LHCN-M2 (cell line): ENCODE data around the gene SNX9. TPM values are rescaled to one million over a fixed set of nuclear protein-coding genes. Genes with fewer than 3 reads are reported as not detected.
"Not testable (repeated sequence)": the region's sequence is repeated elsewhere in the genome, so short reads cannot be mapped to it uniquely, and the experiment has no call there.

Experiments used
- DNase-seq: peaks from one replicate; pipeline ENCODE4 v3.0.0-alpha.2; 2012; ENCODE audit warnings: low read depth
- total RNA-seq: library from RNA; depleted of rRNA; stranded (reverse); fragments of >200 nt; gene quantifications from 2 replicates; pipeline ENCODE4 v1.2.3, GENCODE V29; 2014

SNX9 gene
- total RNA-seq, 1 experiment from 2014 or later = 15.6 TPM

DNA sequence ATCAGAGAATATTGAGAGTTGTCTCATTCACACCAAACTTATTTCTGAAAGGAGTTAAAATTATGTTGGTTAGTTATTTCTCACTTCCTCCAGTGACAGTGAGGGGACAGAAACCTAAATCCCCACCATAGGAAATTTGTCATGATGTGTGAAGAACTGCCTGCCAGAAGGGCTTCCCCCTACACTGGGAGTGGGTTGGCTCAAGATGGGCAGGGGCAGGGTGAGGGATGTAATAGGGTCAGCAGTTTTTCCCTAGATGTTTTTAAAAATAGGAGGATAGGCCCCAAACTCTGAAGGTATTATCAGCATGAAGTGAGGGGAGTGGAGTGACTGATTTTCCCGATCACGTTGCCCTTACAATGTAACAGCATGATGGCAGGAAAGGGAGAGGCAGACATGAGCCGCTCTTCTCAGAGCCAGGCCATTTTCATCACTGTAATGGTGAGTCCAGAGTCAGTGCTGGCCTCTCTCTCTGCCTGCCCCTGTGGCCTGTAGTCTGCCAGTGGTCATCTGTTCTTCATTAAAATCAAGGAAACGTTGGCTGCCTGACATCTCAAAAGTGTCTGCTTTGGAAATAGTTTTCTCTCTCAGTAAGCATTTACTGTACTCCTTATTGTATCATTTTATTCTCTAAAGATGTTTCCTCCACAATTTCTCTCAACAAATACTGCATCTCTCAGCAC is 98.8 kb downstream of the SNX9 start:
- DNase-seq = no peak

DNA sequence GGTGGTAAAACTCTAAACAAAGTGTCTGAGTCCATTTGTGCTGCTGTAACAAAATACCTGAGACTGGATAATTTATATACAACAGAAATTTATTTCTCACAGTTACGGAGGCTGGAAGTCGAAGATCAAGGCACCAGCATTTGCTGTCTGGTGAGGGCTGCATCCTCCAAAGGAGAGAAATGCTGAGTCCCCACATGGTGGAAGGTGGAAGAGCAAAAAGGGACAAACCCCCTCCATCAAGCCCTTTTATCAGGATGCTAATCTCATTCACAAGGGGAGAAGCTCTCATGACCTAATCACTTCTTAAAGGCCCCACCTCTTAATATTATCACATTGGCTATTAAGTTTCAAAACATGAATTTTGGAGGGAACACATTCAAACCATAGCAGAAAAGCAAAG is 102.7 kb downstream of the SNX9 start:
- no peak for DNase-seq

DNA sequence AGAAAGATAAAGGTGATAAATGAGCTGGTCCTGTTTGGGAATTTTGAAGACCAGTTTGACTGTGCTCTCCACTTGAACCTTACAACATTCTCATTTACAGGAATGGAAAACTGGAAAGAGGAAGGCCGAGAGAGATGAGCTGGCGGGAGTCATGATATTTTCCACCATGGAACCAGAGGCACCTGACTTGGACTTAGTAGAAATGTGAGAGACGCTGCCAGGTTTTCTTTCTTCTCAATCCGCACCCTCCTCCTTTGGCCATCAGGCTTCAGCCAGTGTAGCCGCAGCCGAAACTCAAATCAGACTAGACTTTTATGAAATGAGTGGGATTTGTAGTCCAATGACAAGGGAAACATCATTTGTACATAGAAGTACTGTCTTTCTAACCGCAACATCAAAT is 104.0 kb downstream of the SNX9 start:
- no peak for DNase-seq

DNA sequence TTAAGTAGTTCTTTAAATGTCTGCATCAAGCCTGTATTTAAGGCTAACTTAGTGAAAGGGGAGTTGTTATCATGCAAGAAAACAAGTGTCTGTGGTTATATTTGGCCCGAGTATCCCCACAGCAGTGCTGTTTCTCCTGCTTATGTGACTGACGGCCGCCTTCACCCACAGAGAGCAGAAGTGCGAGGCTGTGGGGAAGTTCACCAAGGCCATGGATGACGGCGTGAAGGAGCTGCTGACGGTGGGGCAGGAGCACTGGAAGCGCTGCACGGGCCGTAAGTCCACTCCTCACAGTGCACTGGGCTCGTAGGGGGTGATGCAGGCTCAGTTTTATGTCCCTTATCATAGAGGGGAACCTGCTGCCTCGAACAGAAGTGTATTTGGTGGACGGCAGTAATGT is 105.4 kb downstream of the SNX9 start:
- no peak for DNase-seq

DNA sequence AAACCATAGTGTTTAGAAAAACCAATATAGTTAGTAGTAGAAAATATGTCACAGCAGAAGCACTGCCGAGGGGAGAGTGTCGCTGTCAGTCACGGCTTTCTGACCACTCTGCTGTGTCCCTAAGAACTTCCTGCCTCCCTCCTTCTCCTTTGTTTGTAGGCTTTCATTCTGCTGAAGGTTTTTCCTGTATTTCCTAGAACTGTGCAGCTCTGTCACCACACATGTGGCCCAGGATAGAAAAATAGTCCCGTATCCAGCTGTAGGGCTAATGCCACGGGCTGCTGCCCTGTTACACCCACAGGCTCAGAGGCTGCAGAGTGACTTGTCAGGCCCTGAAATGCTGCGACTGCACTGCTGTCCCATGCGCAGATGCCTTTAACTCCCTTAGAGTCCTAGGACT is 106.0 kb downstream of the SNX9 start:
- DNase-seq = no peak

DNA sequence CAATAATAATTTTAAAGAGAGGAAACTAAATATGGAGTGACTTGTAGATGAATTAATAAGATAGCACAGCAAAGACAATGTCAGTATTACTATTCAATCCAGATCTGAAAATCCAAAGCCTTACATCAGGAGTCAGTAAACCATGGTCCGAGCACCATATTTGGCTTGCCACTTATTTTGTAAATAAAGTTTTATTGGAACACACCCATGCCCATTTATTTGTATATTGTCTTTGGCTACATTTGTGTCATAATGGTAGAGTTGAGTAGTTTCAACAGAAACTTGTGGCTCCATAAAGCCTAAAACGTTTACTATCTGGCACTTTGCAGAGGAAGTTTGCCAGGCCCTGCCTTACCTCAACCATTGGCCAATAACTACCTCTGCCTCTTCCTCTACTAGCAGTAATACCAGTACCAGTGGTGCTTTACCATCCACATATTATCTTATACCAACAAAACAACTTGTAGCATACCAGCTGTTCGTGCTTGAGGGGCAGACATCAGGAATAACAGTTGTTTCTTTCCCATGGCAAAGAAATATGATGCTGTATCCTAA is 106.8 kb downstream of the SNX9 start:
- no peak for DNase-seq

DNA sequence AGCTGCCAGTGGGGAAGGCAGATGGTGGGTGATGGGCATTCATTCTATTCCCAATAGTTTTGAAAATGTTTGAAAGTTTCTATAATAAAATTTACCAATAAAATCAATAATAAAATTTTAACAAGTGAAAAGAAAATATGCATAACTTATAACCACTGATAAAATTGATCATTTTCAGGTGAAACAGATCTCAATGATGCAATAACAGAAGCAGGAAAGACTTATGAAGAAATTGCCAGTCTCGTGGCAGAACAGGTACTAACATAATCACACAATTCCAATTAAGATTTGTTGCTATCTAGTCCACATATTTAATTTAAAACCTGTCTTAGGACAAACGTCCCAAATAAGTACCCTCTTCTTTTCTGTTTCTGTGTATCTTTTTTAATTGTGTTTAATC is 112.7 kb downstream of the SNX9 start:
- no peak for DNase-seq

DNA sequence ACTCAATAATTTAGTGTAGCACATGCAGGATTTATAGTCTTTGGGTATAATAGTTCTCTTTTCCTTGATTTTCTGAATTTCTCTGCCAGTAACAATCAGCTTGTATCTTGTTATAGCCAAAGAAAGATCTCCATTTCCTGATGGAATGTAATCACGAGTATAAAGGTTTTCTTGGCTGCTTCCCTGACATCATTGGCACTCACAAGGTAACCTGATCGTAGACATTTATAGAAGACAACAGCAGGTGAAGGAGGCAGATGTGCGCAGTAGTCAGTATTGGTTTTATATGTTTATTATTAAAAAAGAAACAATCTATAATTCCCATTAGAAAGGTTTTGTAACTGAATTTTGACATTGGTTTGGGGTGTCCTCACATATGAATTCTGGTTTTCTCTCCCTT is 114.3 kb downstream of the SNX9 start:
- no peak for DNase-seq

DNA sequence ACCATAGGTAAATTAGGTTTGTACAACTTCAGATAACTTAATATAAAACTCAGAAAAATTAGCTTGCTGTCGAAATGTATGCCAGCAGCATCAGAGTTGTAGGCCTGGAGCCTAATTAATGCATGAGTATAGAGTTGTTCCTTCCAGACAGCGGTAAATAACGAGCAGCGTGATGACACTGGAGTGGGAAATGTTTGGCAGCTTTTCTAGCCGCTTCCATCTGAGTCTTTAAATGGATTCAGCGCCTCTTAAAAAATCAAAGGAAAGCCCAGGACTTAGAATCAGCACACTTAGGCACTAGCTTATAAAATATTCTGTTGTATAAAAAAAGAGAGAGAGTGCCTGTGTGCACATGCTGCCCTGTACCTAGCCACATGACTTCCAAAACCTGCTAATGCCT is 114.9 kb downstream of the SNX9 start:
- no peak for DNase-seq

DNA sequence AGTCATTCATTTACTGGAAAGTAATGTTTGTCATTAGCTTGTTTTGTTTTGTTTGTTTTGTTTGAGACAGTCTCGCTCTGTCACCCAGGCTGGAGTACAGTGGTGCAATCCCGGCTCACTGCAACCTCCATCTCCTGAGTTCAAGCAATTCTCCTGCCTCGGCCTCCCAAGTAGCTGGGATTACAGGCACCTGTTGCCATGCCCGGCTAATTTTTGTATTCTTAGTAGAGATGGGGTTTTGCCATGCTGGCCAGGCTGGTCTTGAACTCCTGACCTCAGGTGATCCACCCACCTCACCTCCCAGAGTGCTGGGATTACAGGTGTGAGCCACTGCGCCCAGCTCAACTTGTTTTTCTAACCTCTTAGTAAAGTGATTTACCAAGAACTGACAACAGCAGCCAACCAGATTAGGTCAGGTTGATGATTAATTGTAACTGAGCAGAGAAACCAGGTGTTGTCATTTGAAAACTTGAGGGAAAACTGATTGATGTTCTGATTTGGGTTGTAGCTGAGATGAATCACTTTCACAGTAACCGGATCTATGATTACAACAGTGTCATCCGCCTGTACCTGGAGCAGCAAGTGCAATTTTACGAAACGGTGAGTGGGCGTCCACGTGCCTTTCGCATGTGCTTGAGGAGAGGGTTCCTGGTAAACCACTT is 117.5 kb downstream of the SNX9 start:
- not testable (repeated sequence) for DNase-seq

DNA sequence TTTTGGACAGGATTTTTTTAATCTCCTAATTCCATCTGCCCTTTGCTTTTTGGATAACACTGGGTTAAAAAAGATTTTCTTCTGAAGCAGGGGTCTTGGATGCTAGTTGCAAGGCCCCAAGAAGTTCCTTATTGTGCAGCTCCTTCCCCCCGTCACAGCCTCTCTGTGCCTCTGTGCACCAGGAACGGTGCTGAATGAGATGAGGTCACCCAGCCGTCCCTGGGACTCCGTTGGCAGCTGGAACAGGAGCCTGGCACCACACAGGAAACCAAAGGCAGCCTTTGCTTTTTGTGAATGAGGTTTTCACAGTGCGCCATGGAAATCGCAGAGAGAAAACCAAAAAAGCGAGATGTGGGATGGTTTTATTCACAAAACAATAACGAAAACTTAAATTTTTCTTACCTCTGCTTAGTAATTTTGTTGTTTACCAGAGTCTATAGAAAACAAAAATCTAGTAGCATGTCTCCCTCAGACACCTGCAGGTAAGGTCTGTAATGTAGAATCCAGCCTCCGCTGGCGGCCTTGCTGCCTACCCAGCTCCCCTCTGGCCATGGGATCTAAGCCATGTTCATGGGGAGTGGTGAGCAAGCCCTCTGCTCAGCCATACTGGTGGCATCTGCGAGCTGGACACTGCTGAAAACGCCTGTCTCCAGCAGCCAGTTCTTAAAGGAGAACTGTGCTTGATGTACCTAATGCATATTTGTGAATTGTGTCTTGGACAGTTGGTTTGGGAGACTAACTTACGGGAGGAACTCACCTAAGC is 118.2 kb downstream of the SNX9 start:
- DNase-seq = no peak

DNA sequence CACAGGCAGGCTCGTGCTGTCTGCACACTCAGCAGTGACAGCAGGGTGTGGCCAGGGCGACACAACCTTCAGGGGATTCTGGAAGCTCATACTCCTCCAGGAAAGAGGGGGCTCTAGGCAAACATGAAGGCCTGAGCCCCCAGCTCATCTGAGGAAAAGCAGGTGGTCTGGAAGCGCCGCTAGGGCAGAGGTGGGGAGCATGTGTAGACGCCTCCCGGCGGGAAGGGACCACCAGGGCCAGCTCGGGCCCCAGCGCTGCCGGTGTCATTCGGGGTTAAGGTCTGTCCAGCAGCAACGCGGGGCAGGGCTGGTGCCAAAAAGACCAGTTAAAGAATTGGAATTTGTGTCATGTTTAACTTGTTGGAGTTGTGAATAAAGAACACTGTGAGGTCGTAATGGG is 119.3 kb downstream of the SNX9 start:
- no peak for DNase-seq

DNA sequence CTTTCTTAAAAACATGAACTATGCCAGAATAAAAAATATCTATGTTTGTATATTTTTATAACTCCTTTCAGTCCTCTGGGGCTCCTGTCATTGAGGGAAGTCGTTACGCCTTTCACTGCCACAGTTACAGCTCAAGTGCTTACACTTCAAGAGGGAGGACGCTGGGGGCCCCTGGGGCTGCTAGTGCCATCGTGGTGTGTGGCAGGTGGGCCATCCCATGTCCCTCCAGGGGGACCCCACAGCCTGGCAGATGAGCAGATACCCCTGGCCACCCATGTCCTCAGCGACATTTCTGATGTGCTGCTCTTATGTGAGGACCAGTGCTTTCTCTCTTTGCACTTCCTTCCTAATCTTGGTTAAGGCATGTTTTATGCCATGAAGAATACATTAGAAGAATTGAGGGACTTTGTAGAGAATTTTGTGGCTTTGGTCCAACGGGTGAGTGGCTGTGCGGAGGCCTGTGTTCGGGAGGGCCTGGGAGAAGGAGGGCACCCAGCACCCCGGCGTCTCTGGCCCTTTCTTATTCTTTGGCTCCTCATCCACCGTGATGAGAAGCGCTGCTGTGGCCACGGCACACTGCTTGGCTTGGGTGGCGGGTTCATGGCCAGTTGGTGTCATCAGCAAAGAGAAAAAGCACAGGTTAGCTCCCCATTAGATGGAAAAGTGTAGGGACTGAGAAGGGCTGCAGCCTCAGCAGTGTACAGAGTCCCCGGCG is 120.4 kb downstream of the SNX9 start:
- no peak for DNase-seq

DNA sequence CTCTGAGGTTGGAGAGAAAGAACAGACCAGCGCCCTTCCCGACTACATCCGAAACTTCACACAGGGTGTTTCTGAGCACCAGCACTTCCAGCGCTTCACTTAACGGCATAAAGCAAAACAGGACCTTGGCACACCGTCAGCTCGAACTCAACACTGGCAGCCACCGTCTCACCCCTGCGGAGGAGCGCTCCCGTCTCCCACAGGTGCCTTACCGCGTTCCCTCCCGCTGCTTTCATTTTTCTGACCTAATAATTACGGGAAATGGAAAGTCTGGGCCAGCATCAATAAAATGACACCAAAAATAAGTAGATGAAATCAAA is 120.9 kb downstream of the SNX9 start:
- no peak for DNase-seq

DNA sequence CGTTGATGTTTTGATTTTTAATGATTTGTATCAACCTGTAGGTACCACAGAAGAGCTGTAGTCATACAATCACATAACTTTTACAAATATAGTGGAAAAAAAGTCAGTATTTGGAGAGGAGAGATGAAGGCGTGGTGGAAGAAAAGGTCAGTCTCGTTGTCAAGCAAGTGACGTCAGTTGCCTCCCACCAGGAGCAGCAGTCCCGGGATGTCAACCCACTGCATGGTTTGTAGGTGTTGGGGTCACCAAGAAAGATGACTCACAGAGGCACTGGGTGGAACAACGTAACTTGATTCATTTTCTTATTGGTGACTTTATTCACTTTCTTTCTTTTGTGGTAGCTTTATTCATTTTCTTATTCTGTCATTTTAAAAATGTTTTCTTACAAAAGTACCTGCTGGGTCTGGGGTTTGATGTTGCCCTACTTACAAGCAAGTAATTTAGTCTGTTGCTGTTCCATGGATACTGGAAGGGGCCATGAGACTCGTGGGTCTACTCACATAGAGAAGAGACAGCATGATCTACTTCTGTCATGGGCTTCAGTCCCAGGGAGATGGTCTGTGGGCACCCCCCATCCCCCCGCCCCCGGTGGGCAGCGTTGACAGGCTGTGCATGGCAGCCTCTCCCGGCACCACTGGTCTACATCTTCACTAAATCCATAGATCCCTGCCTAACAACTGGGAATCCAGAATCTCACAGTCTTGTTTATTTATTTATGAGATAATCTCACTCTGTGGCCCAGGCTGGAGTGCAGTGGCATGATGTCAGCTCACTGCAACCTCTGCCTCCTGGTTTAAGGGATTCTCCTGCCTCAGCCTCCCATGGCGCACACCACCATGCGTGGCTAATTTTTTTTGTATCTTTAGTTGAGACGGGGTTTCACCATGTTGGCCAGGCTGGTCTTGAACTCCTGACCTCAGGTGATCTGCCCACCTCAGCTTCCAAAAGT is 122.2 kb downstream of the SNX9 start:
- no peak for DNase-seq

DNA sequence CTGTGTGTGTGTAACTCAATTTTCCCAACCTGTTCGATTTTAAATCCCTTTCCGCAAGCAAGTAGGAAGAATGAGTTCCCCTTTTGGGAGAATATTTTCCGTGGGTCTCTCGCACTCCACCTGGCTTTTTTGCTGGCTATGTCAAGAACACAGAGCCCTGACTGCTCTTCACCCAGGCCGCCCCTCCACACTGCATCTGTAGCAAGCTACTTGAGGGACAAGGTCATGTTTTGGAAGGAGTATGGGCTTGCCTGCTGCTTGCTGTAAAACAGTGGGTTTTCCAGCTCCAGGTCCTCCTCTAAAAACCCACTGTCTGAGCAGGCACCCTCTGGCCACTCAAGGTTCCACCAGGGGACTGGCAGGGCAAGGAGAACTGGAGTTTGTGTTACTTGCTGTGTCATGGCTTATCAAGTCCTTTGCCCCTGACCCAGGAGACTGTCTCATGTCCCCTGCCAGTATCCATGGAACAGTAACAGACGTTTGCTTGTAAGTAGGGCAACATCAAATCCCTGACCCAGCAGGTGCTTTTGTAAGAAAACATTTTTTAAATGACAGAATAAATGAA is 123.1 kb downstream of the SNX9 start:
- DNase-seq = no peak

DNA sequence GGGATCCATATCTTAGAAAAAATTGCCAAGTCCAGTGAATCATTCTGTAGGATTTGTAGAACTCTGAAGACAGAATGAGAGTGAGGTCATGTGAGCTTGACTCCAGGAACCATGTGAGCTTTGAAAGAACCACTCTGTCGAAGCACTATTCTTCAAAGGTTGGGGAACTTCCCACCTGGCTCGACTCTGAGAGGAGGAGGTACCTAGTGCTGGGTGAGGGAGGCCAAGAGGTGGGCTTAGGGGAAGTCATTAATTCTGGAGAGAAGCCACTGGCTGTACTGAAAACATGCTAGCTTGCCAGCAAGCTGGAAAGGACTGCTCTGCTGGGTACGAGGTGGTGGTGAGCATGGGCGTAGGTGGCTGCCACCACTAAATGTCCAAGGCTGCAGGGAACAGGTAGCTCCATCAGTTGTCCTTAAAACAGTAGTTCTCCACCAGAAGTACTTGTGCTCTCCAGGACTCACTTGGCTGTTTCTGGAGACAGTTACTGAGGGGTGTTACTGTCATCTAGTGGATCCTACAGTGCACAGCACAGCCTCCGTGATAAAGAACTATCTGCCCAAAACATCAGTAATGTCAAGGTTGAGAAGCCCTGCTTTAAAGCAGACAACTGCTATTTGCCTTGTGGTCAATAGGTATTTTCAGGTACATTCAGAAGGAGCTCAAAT is 124.0 kb downstream of the SNX9 start:
- peak; percentile 33 for DNase-seq

DNA sequence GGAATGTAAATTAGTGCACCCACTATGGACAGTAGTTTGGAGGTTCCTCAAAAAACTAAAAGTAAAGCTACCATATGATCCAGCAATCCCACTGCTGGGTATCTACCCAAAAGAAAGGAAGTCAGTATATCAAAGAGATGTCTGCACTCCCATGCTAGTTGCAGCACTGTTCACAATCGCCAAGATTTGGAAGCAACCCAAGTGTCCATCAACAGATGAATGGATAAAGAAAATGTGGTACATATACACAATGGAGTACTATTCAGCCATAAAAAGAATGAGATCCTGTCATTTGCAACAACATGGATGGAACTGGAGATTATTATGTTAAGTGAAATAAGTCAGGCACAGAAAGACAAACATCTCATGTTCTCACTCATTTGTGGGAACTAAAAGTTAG is 127.9 kb downstream of the SNX9 start:
- DNase-seq = not testable (repeated sequence)

DNA sequence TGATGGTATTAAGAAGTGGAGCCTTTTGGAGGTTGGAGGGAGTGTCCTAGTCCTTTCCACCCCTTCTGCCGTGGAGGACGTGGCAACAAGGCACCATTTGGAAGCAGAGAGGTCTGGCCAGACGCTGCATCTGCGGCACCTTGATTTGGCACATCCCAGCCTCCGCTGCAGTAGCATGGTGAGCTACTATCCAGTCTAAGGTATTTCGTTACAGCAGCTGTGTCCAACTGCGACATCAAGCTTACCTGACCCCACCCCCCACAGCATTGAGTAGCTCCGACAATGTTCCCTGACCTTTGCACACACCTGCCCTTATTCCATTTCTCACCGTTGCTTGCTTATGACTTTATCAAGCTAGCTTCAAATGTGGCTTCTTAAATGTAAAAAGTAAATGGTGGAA is 128.8 kb downstream of the SNX9 start:
- DNase-seq = no peak

DNA sequence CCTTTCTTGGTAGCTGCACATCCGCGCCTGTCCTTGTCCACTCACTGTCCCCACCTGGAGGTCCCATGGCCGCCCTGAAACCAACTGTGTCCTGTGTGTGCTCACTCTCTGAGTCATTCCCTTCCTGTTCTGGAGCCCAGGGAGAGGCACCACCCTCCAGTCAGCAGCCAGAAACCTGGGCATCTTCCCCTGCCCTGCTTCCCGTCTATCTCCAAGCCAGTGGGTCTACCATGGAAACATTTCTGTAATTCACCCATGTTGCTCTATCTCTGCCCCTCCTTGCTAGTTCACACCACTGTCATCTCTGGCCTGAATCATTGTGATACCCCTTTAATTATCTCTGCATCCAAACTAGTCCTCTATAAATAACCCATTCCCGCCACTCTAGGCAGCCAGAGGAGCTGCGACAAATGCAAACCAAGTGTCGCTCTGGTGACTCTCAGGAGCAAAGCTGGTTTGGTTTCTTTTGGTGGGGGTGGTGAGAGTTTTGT is 129.9 kb downstream of the SNX9 start:
- DNase-seq = no peak
